Endothelial cell of umbilical vein (primary cell): ENCODE results near the gene DOCK1.

Experiments
- FOS ChIP-seq: IDR thresholded peaks from 2 replicates; pipeline ENCODE4 v1.6.1; 2011; ENCODE audit warnings: mild to moderate bottlenecking, low read length, moderate library complexity, borderline replicate concordance; ENCODE audit not compliant: insufficient read depth
- POLR2A ChIP-seq: IDR thresholded peaks from 2 replicates; pipeline ENCODE4 v1.6.1; 2012; ENCODE audit warnings: low read depth, mild to moderate bottlenecking, control low read depth, low read length
- TF ChIP-seq, protein P1 (sequence below), 2 donors: IDR thresholded peaks; 1 replicate in 1 of 2; 2 replicates in 1 of 2; pipeline ENCODE4 v1.5.1; 2011; ENCODE audit warnings: low read length in 2 of 2, mild to moderate bottlenecking in 2 of 2, moderate library complexity in 2 of 2, control low read depth in 1 of 2, inconsistent platforms in 1 of 2, low read depth in 1 of 2; ENCODE audit not compliant: insufficient read depth in 1 of 2; ENCODE audit errors: extremely low read depth in 1 of 2
- TF ChIP-seq, protein P2 (sequence below): IDR thresholded peaks from 2 replicates; pipeline ENCODE4 v1.6.1; 2011; ENCODE audit not compliant: insufficient read depth, insufficient read length

DNA sequence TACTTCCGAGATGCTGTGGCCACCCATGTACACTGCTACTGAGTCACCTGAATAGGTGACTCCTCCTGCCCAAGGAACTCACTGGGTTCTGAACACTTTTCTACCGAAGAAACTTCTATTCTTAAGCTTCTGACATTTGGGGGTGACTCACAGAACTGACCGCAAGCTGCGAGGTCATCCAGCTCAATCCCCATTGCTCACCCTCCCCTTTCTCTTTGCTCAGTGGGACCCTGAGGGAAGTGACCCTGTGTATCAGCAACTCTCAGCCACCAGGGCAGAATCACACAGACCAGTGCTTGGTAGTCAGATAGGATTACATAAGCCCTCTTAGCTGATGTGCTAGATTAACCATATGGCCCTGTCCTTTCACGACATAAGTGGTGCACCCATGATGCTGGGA is 244.9 kb downstream of the DOCK1 start:
- TF ChIP-seq, protein P1, sequence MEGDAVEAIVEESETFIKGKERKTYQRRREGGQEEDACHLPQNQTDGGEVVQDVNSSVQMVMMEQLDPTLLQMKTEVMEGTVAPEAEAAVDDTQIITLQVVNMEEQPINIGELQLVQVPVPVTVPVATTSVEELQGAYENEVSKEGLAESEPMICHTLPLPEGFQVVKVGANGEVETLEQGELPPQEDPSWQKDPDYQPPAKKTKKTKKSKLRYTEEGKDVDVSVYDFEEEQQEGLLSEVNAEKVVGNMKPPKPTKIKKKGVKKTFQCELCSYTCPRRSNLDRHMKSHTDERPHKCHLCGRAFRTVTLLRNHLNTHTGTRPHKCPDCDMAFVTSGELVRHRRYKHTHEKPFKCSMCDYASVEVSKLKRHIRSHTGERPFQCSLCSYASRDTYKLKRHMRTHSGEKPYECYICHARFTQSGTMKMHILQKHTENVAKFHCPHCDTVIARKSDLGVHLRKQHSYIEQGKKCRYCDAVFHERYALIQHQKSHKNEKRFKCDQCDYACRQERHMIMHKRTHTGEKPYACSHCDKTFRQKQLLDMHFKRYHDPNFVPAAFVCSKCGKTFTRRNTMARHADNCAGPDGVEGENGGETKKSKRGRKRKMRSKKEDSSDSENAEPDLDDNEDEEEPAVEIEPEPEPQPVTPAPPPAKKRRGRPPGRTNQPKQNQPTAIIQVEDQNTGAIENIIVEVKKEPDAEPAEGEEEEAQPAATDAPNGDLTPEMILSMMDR (IDR thresholded peaks at IDR 0.05; ENCODE audit: extremely low read depth in 1 of 2, insufficient read depth in 1 of 2, low read depth in 1 of 2, low read length in 2 of 2) = no peak
- TF ChIP-seq, protein P2, sequence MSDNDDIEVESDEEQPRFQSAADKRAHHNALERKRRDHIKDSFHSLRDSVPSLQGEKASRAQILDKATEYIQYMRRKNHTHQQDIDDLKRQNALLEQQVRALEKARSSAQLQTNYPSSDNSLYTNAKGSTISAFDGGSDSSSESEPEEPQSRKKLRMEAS = no peak
- TF ChIP-seq POLR2A = no peak
- TF ChIP-seq FOS = no peak
